ENCODE results near the gene DUSP22.

DUSP22 gene

GRCh38 chr6:384898-385297 lies 92.6 kb downstream of the DUSP22 start:
- DNase-seq = no peak

- DNase-seq = no peak
These were observed 93.3 kb downstream of the DUSP22 start for GRCh38 chr6:385614-386013.

- no peak for DNase-seq
These were observed 94.5 kb downstream of the DUSP22 start for GRCh38 chr6:386688-387266.

- no peak for DNase-seq
These were observed 95.0 kb downstream of the DUSP22 start for GRCh38 chr6:387293-387741.

- DNase-seq = no peak
These were observed 96.1 kb downstream of the DUSP22 start for GRCh38 chr6:388202-388903.

GRCh38 chr6:389143-389542 lies 96.9 kb downstream of the DUSP22 start:
- DNase-seq = no peak

- DNase-seq = no peak
These were observed 97.3 kb downstream of the DUSP22 start for GRCh38 chr6:389622-390021.

GRCh38 chr6:390914-391558 lies 98.7 kb downstream of the DUSP22 start:
- DNase-seq = no peak

- DNase-seq = no peak
These were observed 99.5 kb downstream of the DUSP22 start, which contains the start of gene IRF4 for GRCh38 chr6:391559-392440. TSS of gene IRF4 (plus strand) at chr6:391752. CDS start at chr6:393153, 1,401 bp downstream.

GRCh38 chr6:392441-393390 lies 100.4 kb downstream of the DUSP22 start:
- DNase-seq = no peak

- no peak for DNase-seq
These were observed 101.3 kb downstream of the DUSP22 start for GRCh38 chr6:393391-394221.

GRCh38 chr6:394641-395289 lies 102.5 kb downstream of the DUSP22 start:
- no peak for DNase-seq

- DNase-seq = no peak
These were observed 103.3 kb downstream of the DUSP22 start for GRCh38 chr6:395432-396125.

GRCh38 chr6:396126-396520 lies 103.8 kb downstream of the DUSP22 start:
- no peak for DNase-seq

- no peak for DNase-seq
These were observed 104.8 kb downstream of the DUSP22 start for GRCh38 chr6:397056-397455.

GRCh38 chr6:397604-398003 lies 105.3 kb downstream of the DUSP22 start:
- DNase-seq = no peak

GRCh38 chr6:398065-398464 lies 105.8 kb downstream of the DUSP22 start:
- DNase-seq = no peak

GRCh38 chr6:398558-399078 lies 106.3 kb downstream of the DUSP22 start:
- DNase-seq = no peak

GRCh38 chr6:399785-400534 lies 107.7 kb downstream of the DUSP22 start:
- DNase-seq = no peak
